ENCODE results near the gene SLC25A15. TPM values are rescaled to one million over a fixed set of nuclear protein-coding genes. Genes with fewer than 3 reads are reported as not detected.

The SLC25A15 gene
- polyA plus RNA-seq, 1 of the 3 experiments (the other 2 are of a cell fraction) = 15.2 TPM

DNA sequence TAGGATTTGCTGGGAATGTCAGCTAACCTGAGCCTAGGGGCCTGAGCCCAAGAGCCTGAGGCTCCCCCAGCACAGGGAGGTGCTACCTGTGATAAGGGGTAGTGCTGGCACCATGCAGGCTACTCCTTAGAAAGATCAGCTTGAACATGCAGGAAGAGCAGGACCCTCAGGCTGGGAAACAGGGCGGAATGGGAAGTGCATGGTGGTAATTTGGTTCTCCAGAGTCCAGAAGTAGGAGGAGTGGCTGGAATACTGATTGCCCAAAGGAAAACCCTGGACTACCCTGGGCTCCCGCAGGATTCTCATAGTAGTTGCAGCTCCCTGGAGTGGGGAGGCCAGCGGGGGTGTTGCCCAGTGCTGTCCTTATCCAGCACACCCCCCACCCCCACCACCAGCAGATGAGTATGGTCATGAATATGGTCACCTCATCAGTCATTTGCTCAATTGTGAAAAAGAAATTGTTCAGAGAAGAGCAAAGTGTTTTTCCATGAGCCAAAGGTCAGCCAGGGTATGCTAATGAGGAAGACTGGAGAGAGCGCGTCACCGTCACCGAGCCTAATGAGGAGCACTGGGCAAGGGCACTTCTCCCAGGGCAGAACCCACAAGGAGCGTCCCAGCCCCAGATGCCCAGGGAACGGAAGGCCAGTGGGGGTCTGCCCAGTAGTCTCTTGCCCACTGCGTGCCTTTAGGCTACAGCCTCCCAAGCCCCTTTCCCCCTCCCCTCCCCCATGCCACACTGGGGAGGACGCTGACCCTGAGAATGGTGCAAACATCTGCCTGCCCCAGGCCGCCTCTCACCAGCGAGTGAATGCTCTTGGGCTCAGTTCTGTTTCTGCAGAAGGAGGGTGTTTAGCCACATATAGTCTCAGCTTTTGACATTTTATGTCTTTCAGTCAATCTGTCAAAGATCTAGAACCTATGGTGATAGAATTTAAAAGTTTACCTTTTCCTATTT is 5.3 kb downstream of the SLC25A15 start:
- Histone ChIP-seq H4K20me1 (ENCODE audit: insufficient read depth) (no peaks in the 10 kb centered on the region), H3K9me2 (no peaks in the 10 kb centered on the region), H3K9ac (no peak overlapping the region), H3K27ac (ENCODE audit: low read depth in 2 of 2, low read length in 1 of 2) (no peak overlapping the region), H3F3A (replicated peaks; ENCODE audit: insufficient read depth) (no peaks in the 10 kb centered on the region), H3K79me2 (ENCODE audit: insufficient read depth) (peaks cover 25% of the 10 kb centered on the region), H3K4me3 (ENCODE audit: low read depth in 2 of 2, low read length in 1 of 2) (no peak overlapping the region), H3K4me1 (ENCODE audit: control insufficient read depth in 1 of 2, insufficient read depth in 2 of 2, low read depth in 1 of 2, low read length in 1 of 2) (peaks cover 0 to 13% of the 10 kb centered on the region in 2 experiments; a peak in 1 of 4 replicates), H3K36me3 (replicated peaks in 1 of 2; ENCODE audit: control insufficient read depth in 1 of 2, insufficient read depth in 2 of 2, low read length in 1 of 2) (peaks cover 11 to 34% of the 10 kb centered on the region in 2 experiments), H2AFZ (ENCODE audit: low read depth) (no peak overlapping the region), H3K9me3 (no peaks in the 10 kb centered on the region), H3K4me2 (no peak overlapping the region), H3K27me3 (ENCODE audit: insufficient read depth) (no peaks in the 10 kb centered on the region)
- TF ChIP-seq CHD2 (IDR thresholded peaks at IDR 0.05; ENCODE audit: low read length, partially characterized antibody) = no peak
- TF ChIP-seq JUND (IDR thresholded peaks at IDR 0.05) = no peak
- TF ChIP-seq, protein P1, sequence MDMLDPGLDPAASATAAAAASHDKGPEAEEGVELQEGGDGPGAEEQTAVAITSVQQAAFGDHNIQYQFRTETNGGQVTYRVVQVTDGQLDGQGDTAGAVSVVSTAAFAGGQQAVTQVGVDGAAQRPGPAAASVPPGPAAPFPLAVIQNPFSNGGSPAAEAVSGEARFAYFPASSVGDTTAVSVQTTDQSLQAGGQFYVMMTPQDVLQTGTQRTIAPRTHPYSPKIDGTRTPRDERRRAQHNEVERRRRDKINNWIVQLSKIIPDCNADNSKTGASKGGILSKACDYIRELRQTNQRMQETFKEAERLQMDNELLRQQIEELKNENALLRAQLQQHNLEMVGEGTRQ (IDR thresholded peaks at IDR 0.05; ENCODE audit: borderline replicate concordance, low read depth, low read length) = no peak
- no peak for TF ChIP-seq TEAD4 (IDR thresholded peaks at IDR 0.05; ENCODE audit: borderline replicate concordance, insufficient read depth)
- no peak for TF ChIP-seq ELF1 (IDR thresholded peaks at IDR 0.05)
- no peak for TF ChIP-seq RXRA (IDR thresholded peaks at IDR 0.05; ENCODE audit: borderline replicate concordance, low read depth)
- TF ChIP-seq, protein P2, sequence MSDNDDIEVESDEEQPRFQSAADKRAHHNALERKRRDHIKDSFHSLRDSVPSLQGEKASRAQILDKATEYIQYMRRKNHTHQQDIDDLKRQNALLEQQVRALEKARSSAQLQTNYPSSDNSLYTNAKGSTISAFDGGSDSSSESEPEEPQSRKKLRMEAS (IDR thresholded peaks at IDR 0.05; ENCODE audit: low read depth) = no peak
- TF ChIP-seq NRF1 (IDR thresholded peaks at IDR 0.05; ENCODE audit: low read depth, low read length) = no peak
- TF ChIP-seq PBX3 (IDR thresholded peaks at IDR 0.05) = no peak
- no peak for TF ChIP-seq TCF12 (IDR thresholded peaks at IDR 0.05)
- 88% methylated on average over 10 of the region's 13 CpGs for WGBS (ENCODE audit: low lambda C conversion rate)
- ChIA-PET POLR2A (no interaction called here), CTCF (no interaction called here)
- no peak for DNase-seq

GRCh38 chr13:40796649-40797048 is 7.2 kb downstream of the SLC25A15 start:
- TF ChIP-seq NRF1 (IDR thresholded peaks at IDR 0.05; ENCODE audit: low read depth, low read length) (no peak), FOSL2 (IDR thresholded peaks at IDR 0.05; ENCODE audit: borderline replicate concordance, low read depth) (no peak), TCF12 (IDR thresholded peaks at IDR 0.05) (no peak), MXI1 (IDR thresholded peaks at IDR 0.05; ENCODE audit: low read depth, low read length) (no peak), FOXJ3 (CRISPR knock-in tag; IDR thresholded peaks at IDR 0.05) (no peak), FOXM1 (IDR thresholded peaks at IDR 0.05; ENCODE audit: low read depth) (no peak), RCOR1 (IDR thresholded peaks at IDR 0.05; ENCODE audit: low read length) (no peak), TEAD4 (IDR thresholded peaks at IDR 0.05; ENCODE audit: borderline replicate concordance, insufficient read depth) (no peak), RXRA (IDR thresholded peaks at IDR 0.05; ENCODE audit: borderline replicate concordance, low read depth) (no peak), NFIC (IDR thresholded peaks at IDR 0.05; ENCODE audit: borderline replicate concordance) (no peak), SIN3A (IDR thresholded peaks at IDR 0.05; ENCODE audit: borderline replicate concordance, low read depth, low read length) (no peak)
- TF ChIP-seq, protein P3, sequence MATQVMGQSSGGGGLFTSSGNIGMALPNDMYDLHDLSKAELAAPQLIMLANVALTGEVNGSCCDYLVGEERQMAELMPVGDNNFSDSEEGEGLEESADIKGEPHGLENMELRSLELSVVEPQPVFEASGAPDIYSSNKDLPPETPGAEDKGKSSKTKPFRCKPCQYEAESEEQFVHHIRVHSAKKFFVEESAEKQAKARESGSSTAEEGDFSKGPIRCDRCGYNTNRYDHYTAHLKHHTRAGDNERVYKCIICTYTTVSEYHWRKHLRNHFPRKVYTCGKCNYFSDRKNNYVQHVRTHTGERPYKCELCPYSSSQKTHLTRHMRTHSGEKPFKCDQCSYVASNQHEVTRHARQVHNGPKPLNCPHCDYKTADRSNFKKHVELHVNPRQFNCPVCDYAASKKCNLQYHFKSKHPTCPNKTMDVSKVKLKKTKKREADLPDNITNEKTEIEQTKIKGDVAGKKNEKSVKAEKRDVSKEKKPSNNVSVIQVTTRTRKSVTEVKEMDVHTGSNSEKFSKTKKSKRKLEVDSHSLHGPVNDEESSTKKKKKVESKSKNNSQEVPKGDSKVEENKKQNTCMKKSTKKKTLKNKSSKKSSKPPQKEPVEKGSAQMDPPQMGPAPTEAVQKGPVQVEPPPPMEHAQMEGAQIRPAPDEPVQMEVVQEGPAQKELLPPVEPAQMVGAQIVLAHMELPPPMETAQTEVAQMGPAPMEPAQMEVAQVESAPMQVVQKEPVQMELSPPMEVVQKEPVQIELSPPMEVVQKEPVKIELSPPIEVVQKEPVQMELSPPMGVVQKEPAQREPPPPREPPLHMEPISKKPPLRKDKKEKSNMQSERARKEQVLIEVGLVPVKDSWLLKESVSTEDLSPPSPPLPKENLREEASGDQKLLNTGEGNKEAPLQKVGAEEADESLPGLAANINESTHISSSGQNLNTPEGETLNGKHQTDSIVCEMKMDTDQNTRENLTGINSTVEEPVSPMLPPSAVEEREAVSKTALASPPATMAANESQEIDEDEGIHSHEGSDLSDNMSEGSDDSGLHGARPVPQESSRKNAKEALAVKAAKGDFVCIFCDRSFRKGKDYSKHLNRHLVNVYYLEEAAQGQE (IDR thresholded peaks at IDR 0.05; ENCODE audit: low read depth, low read length) = no peak
- TF ChIP-seq, protein P4, sequence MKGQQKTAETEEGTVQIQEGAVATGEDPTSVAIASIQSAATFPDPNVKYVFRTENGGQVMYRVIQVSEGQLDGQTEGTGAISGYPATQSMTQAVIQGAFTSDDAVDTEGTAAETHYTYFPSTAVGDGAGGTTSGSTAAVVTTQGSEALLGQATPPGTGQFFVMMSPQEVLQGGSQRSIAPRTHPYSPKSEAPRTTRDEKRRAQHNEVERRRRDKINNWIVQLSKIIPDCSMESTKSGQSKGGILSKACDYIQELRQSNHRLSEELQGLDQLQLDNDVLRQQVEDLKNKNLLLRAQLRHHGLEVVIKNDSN (IDR thresholded peaks at IDR 0.05; ENCODE audit: borderline replicate concordance, low read depth) = no peak
- peaks cover 22 to 49% of the 10 kb centered on the region in 2 experiments for H3K36me3 ChIP-seq (replicated peaks in 1 of 2; ENCODE audit: control insufficient read depth in 1 of 2, insufficient read depth in 2 of 2, low read length in 1 of 2)
- H3K4me1 ChIP-seq (ENCODE audit: control insufficient read depth in 1 of 2, insufficient read depth in 2 of 2, low read depth in 1 of 2, low read length in 1 of 2) = peaks cover 0 to 13% of the 10 kb centered on the region in 2 experiments; a peak in 1 of 4 replicates
- no peak overlapping the region for H2AFZ ChIP-seq (ENCODE audit: low read depth)
- H4K20me1 ChIP-seq (ENCODE audit: insufficient read depth) = no peaks in the 10 kb centered on the region
- H3K9me3 ChIP-seq = no peaks in the 10 kb centered on the region
- POLR2A ChIA-PET = interaction anchor here (1.0 kb wide), 1 partner anchor 8 kb away, joined by 3 read pairs; no protein-coding TSS in a partner anchor
- no peaks in the 10 kb centered on the region for H3K9me2 ChIP-seq
- no peak for DNase-seq
- no peaks in the 10 kb centered on the region for H3F3A ChIP-seq (replicated peaks; ENCODE audit: insufficient read depth)
- H3K4me2 ChIP-seq = no peak overlapping the region
- no peaks in the 10 kb centered on the region for H3K27me3 ChIP-seq (ENCODE audit: insufficient read depth)
- no peak overlapping the region for H3K9ac ChIP-seq
- no peak overlapping the region for H3K4me3 ChIP-seq (ENCODE audit: low read depth in 2 of 2, low read length in 1 of 2)
- WGBS (ENCODE audit: low lambda C conversion rate) = 93% methylated on average over 6 of the region's 6 CpGs
- CTCF ChIA-PET = no interaction called here
- no peak overlapping the region for H3K27ac ChIP-seq (ENCODE audit: low read depth in 2 of 2, low read length in 1 of 2)
- H3K79me2 ChIP-seq (ENCODE audit: insufficient read depth) = peaks cover 12% of the 10 kb centered on the region; the same call in 1 of the 2 replicates

Measured in SK-N-SH (cell line).